CD4-positive, alpha-beta T cell (primary cell): ENCODE data around the gene CREB3L2. TPM values are rescaled to one million over a fixed set of nuclear protein-coding genes. Genes with fewer than 3 reads are reported as not detected.

ENCODE experiments used
- ATAC-seq: fragments of 200-7000 bp; cut with Tn5 transposase; one replicate; pipeline ENCODE4 v1.10.0; 2022; ENCODE audit warnings: mild to moderate bottlenecking; ENCODE audit not compliant: poor library complexity
- CTCF ChIA-PET: fragments of 350-600 bp; sonication (Branson Sonifier 250); formaldehyde crosslinking; loops from one replicate; lab custom pipeline; 2021; ENCODE audit warnings: antibody characterized with exemption, inconsistent platforms; lab: Charles Lee
- POLR2A ChIA-PET: fragments of 350-600 bp; sonication (Branson Sonifier 250); formaldehyde crosslinking; loops from one replicate; lab custom pipeline; 2021; ENCODE audit warnings: antibody characterized with exemption, inconsistent platforms; lab: Charles Lee
- DNase-seq, 14 experiments: peaks; one replicate each; pipeline ENCODE4 v3.0.0-alpha.2; 2013 to 2020; ENCODE audit warnings: mixed read lengths in 2 of 14
- H3K27ac ChIP-seq, 2 donors: one replicate each; pipeline versions ENCODE4 v1.5.1 to v1.7.0; 2013; ENCODE audit warnings: low read length in 2 of 2, low read depth in 1 of 2, mild to moderate bottlenecking in 1 of 2
- H3K27me3 ChIP-seq, 2 experiments: 1 replicate in 1 of 2; 2 replicates in 1 of 2; pipeline versions ENCODE4 v1.6.1 to v1.7.0; 2013; ENCODE audit warnings: low read length in 2 of 2, control low read depth in 1 of 2, mild to moderate bottlenecking in 1 of 2, moderate library complexity in 1 of 2; ENCODE audit not compliant: insufficient read depth in 2 of 2, control insufficient read depth in 1 of 2
- H3K36me3 ChIP-seq: one replicate; pipeline ENCODE4 v1.6.1; 2013; ENCODE audit warnings: low read length, control low read depth; ENCODE audit not compliant: insufficient read depth
- H3K4me1 ChIP-seq: one replicate; pipeline ENCODE4 v1.6.1; 2013; ENCODE audit warnings: low read length, control low read depth; ENCODE audit not compliant: insufficient read depth
- H3K4me3 ChIP-seq: one replicate; pipeline ENCODE4 v1.5.1; 2013; ENCODE audit warnings: mild to moderate bottlenecking, low read length, moderate library complexity
- H3K9me3 ChIP-seq, 2 experiments: 1 replicate in 1 of 2; 2 replicates in 1 of 2; pipeline versions ENCODE4 v1.6.1 to v1.7.0; 2013; ENCODE audit warnings: low read length in 2 of 2, mild to moderate bottlenecking in 2 of 2, control low read depth in 1 of 2, moderate library complexity in 1 of 2; ENCODE audit not compliant: control insufficient read depth in 1 of 2, insufficient read depth in 1 of 2
- H3K27ac Mint-ChIP-seq: one replicate; pipeline ENCODE4 v1.8.0; 2020; ENCODE audit warnings: mixed read lengths
- H3K27me3 Mint-ChIP-seq: one replicate; pipeline ENCODE4 v1.8.0; 2021; ENCODE audit warnings: mixed read lengths
- H3K36me3 Mint-ChIP-seq: one replicate; pipeline ENCODE4 v1.8.0; 2021; ENCODE audit warnings: low read depth, mixed read lengths
- H3K4me1 Mint-ChIP-seq: one replicate; pipeline ENCODE4 v1.8.0; 2021; ENCODE audit warnings: low read depth, mixed read lengths
- H3K4me3 Mint-ChIP-seq: one replicate; pipeline ENCODE4 v1.8.0; 2020; ENCODE audit warnings: mild to moderate bottlenecking, mixed read lengths
- H3K9me3 Mint-ChIP-seq: one replicate; pipeline ENCODE4 v1.8.0; 2020; ENCODE audit warnings: mixed read lengths
- CTCF ChIP-seq: fragments of 200-600 bp; IDR thresholded peaks from one replicate; pipeline ENCODE4 v1.8.0; 2022; ENCODE audit warnings: antibody characterized with exemption, mild to moderate bottlenecking
- intact Hi-C, 2 experiments: fragments of 100-400 bp; cut with DNase I in 1 of 2; cut with micrococcal nuclease in 1 of 2; formaldehyde crosslinking; loops; one replicate each; pipeline versions ENCODE4 v1.15.1 to v1.9.0; 2023 to 2025; cut with DNase I, micrococcal nuclease
- total RNA-seq, 174 experiments: library from RNA in 2 of 174; stranded (reverse) in 2 of 174; gene quantifications; one replicate each; pipeline ENCODE4 v1.2.3 and lab custom pipeline; 2021 to 2026

CREB3L2 gene
- total RNA-seq, 2 experiments from 2014 or later = 11.7 to 12.9 TPM

- peaks cover 8% of the 10 kb centered on the region for H3K9me3 Mint-ChIP-seq
- no peaks in the 10 kb centered on the region for H3K4me1 Mint-ChIP-seq
- DNase-seq (no peak), ATAC-seq (no peak)
- H3K27me3 Mint-ChIP-seq = no peaks in the 10 kb centered on the region
- H3K36me3 Mint-ChIP-seq = peaks cover 48% of the 10 kb centered on the region
- ChIA-PET POLR2A (no interaction called here), CTCF (interaction anchor here (1.2 kb wide), 1 partner anchor 34 kb away, joined by 3 read pairs; no protein-coding TSS in a partner anchor)
- intact Hi-C loops = no loop called here
- no peak overlapping the region for H3K27ac Mint-ChIP-seq
- no peak overlapping the region for H3K4me3 ChIP-seq
- H3K9me3 ChIP-seq = peaks cover 0 to 11% of the 10 kb centered on the region in 2 experiments
- H3K36me3 ChIP-seq = peaks cover 17% of the 10 kb centered on the region
- no peak for TF ChIP-seq CTCF
- no peak overlapping the region for H3K4me3 Mint-ChIP-seq
- H3K4me1 ChIP-seq = no peaks in the 10 kb centered on the region
- H3K27ac ChIP-seq = no peak overlapping the region
- no peaks in the 10 kb centered on the region for H3K27me3 ChIP-seq
Observed at GRCh38 chr7:137870078-137870477, 131.8 kb downstream of the CREB3L2 start.

- Mint-ChIP-seq H3K4me3 (no peak overlapping the region), H3K4me1 (no peaks in the 10 kb centered on the region), H3K36me3 (peaks cover 52% of the 10 kb centered on the region), H3K9me3 (peaks cover 10% of the 10 kb centered on the region), H3K27me3 (no peaks in the 10 kb centered on the region), H3K27ac (no peak overlapping the region)
- Histone ChIP-seq H3K4me3 (no peak overlapping the region), H3K27me3 (no peaks in the 10 kb centered on the region), H3K27ac (no peak overlapping the region), H3K9me3 (peaks cover 0 to 11% of the 10 kb centered on the region in 2 experiments), H3K36me3 (peaks cover 15% of the 10 kb centered on the region), H3K4me1 (no peaks in the 10 kb centered on the region)
- ChIA-PET CTCF (no interaction called here), POLR2A (no interaction called here)
- intact Hi-C loops = no loop called here
- ATAC-seq (no peak), DNase-seq (no peak)
- no peak for TF ChIP-seq CTCF
Observed at GRCh38 chr7:137869260-137869659, 132.6 kb downstream of the CREB3L2 start.

GRCh38 chr7:137867289-137867688 is 134.6 kb downstream of the CREB3L2 start:
- Histone ChIP-seq H3K27ac (no peak overlapping the region), H3K36me3 (peaks cover 11% of the 10 kb centered on the region), H3K9me3 (peaks cover 0 to 11% of the 10 kb centered on the region in 2 experiments), H3K27me3 (no peaks in the 10 kb centered on the region), H3K4me3 (no peak overlapping the region), H3K4me1 (no peaks in the 10 kb centered on the region)
- DNase-seq (no peak), ATAC-seq (no peak)
- ChIA-PET POLR2A (no interaction called here), CTCF (no interaction called here)
- H3K36me3 Mint-ChIP-seq = peaks cover 43% of the 10 kb centered on the region
- no peaks in the 10 kb centered on the region for H3K27me3 Mint-ChIP-seq
- no peak for TF ChIP-seq CTCF
- no peak overlapping the region for H3K27ac Mint-ChIP-seq
- peaks cover 10% of the 10 kb centered on the region for H3K9me3 Mint-ChIP-seq
- no peak overlapping the region for H3K4me3 Mint-ChIP-seq
- H3K4me1 Mint-ChIP-seq = no peaks in the 10 kb centered on the region
- intact Hi-C loops = no loop called here
